Measurements from ENCODE around the gene ARHGEF1.

Gene ARHGEF1

DNA sequence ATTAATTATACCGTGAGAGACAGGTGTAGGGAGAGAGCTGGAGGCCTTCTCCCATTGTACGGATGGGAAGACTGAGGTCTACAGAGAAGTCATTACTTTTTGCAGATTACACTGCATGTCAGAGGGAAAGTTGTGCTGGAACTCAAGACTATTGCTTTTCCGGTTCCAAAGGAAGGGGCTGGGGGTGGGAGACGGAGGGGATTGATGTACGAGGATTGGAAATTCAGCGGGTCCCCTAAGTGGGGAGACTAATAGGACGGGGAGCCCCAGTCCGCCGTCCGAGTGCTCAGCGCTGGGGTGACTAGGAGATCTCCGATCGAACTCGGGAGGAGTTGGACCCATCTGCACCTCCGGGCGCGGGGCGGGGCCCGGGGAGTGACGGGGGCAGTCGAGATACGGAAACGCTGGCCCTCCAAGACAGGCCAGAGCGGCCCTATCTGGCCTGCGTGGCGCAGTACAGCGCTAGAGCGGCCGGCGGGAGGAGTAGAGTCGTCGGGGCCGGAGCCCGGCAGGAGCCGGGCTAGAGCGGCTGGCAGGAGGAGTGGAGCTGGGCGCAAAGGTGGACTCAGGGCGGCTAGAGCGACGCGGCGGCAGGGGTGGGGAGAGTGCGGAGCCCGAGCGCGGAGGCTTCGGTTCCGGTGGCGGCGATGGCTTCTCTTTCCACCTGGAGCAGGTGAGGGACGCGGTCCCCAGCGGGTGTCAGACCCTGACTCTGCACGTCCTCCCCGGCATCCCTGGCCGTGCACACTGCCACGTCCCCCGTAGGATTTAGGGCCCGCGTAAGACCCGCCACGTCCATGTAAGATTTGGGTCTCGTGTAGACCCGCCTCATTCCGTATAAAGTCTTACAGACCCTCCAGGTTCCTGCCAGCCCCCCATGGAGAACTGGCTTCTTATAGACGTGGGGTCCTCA lies 1.1 kb downstream of the ARHGEF1 start:
- peak; percentile 84 for DNase-seq

DNA sequence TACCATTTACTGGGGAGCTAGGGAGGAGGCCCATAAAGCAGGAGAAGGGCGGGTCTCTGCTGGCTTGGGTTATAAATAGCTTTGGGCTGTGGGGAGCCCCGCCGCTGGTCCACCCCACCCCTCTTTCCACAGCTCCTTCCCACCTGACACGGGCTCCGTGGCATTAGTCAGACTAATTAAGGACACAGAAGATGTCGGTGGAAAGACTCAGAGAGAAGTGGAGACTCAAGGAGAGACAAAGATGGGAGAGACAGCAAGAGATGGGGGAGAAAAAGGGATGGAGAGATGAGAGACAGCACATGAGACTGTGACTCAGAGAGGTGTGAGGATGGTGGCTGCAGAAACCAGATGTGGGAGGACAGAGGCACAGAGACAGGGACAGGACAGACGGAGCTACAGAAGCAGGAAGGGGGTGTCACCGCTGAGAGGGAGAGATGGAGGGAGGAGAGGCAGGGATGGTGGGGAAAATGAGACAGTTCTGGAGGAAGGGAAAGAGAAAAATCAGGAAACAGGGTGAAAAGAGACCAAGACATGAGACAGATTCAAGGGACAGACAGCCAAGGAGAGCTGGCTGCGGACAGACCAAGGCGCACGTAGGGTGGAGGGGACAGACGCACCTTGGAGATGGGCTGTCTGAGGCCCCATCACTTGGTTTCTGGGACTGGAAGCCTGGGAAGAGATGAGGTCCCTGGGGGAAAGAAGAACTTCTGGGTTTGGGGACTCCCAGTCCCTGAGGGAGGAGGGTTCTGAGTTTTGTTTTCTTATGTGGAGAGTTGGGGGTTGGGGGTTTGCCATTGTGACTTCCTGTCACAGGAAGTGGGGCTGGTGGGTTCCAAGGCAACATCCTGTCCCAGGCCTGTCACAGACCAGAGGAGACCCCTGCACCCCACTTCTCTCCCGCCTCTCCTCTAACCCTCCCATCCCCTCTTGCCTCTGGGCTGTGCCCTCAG lies 4.1 kb downstream of the ARHGEF1 start:
- peak; percentile 52 to 61 for DNase-seq

- peak; percentile 90 to 91 for DNase-seq
Measured at GRCh38 chr19:41887711-41888382, 4.9 kb downstream of the ARHGEF1 start.

- no peak for DNase-seq
Measured at GRCh38 chr19:41888926-41889325, 5.9 kb downstream of the ARHGEF1 start.

GRCh38 chr19:41889896-41890295 lies 6.9 kb downstream of the ARHGEF1 start:
- no peak for DNase-seq

DNA sequence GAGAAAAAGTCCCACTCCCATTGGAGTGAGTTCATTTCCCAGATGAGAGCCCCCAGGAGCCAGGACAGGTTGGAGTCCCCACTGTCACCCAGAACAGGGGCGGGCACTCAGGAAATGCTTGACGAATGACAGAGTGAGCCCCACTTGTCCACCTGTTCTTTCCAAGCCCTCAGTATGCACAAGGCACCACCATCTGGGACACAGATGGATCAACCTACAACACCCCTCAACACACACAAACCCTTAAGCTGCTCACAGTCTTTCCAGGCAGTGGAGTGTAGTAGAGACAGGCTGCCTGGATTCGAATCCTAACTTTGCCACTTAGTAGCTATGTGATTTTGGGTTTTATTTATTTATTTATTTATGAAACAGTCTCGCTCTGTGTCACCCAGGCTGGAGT lies 8.0 kb downstream of the ARHGEF1 start:
- no peak for DNase-seq

DNA sequence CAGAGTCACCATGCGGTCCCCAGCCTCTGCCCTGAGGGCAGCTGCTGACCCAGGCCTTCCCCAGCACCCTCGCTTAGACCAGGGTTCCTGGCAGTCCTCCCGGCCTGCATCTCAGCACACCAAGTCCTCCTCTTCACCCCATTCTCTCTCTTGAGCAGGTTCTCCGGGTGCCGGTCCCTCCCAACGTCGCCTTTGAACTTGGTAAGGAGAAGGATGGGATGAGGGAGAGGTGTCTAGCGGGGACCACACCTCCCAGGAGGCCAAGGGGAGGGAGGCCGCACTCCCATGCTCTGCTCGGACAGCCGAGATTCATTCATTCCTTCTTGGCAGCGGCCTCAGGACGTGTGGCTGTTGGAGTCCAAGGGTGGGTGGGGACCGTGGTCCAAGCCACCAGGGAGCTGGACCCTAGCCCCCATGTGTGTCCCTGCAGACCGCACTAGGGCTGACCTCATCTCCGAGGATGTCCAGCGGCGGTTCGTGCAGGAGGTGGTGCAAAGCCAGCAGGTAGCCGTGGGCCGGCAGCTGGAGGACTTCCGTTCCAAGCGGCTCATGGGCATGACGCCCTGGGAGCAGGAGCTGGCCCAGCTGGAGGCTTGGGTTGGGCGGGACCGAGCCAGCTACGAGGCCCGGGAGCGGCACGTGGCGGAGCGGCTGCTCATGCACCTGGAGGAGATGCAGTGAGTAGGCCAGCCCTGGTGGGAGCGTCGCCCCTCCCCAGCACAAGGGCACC lies 9.4 kb downstream of the ARHGEF1 start:
- DNase-seq, result no peak

DNA sequence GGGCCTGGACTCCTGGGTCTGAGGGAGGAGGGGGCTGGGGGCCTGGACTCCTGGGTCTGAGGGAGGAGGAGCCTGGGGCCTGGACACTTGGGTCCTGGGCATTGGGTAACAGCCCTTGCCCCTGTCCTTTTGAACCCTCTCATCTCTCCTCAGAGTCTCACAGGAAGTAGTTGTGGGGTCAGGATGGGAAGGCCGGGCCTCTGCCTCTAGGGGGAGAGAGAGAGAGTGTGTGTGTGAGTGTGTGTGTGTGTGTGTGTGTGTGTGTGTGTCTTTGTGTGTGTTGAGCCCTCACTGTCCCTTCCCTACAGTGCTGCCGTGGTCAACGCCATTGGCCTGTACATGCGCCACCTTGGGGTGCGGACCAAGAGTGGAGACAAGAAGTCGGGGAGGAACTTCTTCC lies 10.9 kb downstream of the ARHGEF1 start:
- DNase-seq, result no peak

DNA sequence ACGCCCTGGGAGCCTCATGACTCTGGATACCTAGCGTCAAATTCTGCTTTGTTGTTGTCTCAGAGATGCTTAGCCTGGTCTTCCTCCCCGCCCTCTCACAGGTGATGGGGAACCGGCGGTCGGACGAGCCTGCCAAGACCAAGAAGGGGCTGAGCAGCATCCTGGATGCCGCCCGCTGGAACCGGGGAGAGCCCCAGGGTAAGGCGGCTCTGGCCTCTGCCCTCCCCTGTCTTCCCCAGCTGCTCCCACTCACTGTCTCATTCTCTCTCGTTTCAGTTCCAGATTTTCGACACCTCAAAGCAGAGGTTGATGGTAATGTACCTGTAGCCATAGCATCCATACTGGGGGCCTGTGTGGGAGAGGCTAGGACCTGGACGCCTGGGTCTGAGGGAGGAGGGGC lies 11.4 kb downstream of the ARHGEF1 start:
- DNase-seq, result no peak

GRCh38 chr19:41895745-41896580 lies 13.0 kb downstream of the ARHGEF1 start:
- DNase-seq, result no peak

DNA sequence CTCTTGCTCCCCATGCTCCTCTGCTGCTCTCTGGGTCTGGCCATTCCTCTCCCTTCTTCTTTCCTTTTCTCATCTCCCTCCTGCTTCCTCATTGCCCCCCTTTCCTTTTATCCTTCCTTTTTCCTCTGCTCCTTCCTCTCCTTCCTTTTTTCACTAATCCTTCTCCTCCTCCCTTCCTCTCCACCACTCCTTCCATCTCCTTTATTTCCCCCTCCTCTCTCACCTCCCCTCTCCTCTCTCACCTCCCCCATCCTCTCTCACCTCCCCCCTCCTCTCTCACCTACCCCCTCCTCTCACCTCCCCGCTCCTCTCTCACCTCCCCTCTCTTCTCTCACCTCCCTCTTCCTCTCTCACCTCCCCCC lies 13.6 kb downstream of the ARHGEF1 start:
- DNase-seq, result no peak

DNA sequence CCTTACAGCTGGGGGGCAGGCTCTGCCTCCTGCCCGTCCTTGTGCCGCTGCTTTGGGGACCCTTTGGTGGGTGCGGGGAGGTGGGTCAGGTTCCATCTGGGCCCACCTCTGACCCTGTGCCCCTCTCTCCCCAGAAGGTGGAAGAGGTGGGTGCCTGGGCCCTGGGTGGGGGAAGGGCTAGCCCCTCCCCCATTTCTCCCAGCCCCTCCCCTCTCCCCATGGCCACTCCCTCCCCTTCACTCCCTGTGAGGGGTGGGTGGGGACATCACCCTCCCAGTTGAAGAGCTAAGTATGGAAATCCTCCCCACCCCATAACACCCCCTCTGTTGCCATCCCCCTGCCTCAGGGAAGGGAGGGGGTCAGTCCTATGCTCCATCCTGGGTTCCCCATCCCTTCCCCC lies 14.2 kb downstream of the ARHGEF1 start:
- no peak for DNase-seq

GRCh38 chr19:41897820-41898219 lies 14.8 kb downstream of the ARHGEF1 start:
- DNase-seq, result no peak

DNA sequence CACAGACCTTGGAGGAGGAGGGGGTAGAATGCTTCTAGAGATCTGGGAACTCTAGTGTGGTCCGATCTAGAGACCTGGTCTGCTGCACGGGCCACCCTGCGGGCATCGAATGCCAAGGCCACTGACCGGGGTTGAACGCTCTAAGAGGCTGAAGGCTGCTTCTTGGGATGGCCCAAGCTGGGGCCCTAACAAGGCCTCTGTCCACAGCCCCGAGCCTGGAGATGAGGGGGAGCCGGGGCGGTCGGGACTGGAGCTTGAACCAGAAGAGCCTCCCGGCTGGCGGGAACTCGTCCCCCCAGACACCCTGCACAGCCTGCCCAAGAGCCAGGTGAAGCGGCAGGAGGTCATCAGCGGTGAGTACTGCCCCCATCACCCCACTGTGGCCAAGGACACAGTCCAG lies 15.3 kb downstream of the ARHGEF1 start:
- DNase-seq, result no peak

- no peak for DNase-seq
Measured at GRCh38 chr19:41901707-41902360, 18.9 kb downstream of the ARHGEF1 start.

DNA sequence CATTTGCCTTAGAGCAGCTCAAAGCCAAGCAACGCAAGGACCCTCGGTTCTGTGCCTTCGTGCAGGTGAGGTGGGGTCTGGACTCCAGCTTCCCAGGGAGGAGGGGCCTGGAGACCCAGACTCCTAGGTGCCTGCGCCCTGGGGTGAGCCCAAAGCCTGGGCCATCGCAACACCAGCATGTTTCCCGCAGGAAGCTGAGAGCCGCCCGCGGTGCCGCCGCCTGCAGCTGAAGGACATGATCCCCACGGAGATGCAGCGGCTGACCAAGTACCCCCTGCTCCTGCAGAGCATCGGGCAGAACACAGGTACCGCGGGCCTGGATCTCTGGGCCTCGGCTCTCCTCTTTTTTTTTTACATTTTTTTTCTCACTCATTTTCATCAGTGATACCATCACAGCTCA lies 19.6 kb downstream of the ARHGEF1 start:
- DNase-seq, result no peak

DNA sequence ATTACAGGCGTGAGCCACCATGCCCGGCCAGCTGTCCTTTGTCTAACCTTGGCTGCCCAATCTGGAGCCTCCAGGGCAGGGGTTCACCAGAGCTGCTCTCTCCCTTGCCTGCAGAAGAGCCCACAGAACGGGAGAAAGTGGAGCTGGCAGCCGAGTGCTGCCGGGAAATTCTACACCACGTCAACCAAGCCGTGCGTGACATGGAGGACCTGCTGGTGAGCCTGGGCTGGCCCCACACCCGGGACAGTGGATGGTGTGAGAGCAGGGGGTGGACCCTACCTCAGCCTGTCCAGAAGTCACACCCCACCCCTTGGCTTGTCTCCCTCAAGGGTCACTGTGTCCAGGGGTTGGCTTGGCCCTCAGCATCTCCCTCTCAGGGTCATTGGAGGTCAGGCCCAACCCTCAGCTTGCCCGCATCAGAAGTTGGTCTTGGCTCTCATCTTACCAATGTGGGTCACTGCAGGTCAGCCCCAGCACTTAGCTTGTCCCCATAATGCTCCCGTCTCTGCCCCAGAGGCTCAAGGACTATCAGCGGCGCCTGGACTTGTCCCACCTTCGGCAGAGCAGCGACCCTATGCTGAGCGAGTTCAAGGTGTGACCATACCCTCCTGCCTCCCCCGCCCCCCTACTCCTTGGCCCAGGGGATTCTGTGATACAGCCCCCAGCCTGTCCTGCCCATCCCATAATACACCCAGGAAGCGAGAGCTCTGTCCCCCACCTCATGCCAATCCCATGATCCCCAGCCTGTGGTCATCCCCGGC lies 20.4 kb downstream of the ARHGEF1 start:
- no peak for DNase-seq

DNA sequence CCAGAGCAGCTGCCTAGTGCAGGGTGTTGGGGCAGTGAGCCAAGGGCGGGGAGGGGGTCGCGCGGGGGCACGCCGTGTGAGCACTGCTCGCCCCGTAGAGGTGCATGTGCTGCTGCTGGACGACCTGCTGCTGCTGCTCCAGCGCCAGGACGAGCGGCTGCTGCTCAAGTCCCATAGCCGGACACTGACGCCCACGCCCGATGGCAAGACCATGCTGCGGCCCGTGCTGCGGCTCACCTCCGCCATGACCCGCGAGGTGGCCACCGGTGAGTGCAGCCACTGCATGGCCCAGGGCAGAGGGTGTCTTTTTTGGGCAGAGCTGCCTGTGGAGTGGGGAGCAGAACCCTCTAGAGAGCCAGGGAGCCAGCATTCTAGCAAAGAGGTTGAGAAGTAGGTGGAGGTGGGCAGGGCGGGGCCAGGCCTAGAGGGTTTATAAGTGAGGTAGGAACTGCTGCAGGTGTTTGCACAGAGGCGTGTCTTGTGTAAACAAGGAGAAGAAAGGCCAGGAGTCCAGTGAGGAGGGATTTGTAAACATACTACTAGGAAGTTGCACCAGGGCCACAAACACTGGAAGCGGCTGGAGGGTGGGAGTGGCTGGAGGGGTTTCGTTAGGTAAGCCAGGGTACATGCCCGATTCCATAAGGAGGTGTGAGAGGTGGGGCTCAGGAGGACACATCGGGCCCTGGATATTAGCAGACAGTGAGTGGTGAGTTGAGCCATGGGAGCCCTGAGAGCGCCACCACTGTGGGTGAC lies 21.3 kb downstream of the ARHGEF1 start:
- no peak for DNase-seq

GRCh38 chr19:41905273-41906002 lies 22.5 kb downstream of the ARHGEF1 start:
- DNase-seq, result no peak

All from activated CD4-positive, alpha-beta T cell treated with anti-CD3 and anti-CD28 coated beads for 4 hours (primary cell).